Transverse colon (tissue), 3 donors: ENCODE measurements around the gene B3GNT3.
A peak's percentile ranks its signal among the peaks of the same experiment; 100 is the strongest.

Source experiments
- POLR2A ChIP-seq: fragments of 450-650 bp; IDR thresholded peaks from one replicate; pipeline ENCODE4 v1.6.1; 2016; ENCODE audit warnings: antibody characterized with exemption, mild to moderate bottlenecking, moderate library complexity
- TF ChIP-seq, protein P1 (sequence below), 5 experiments: fragments of 200-600 bp in 3 of 5; fragments of 450-650 bp in 2 of 5; sonication (generic) in 3 of 5; IDR thresholded peaks; 1 replicate in 2 of 5; 2 replicates in 3 of 5; pipeline ENCODE4 v1.5.1; 2016 to 2017; ENCODE audit warnings: antibody characterized with exemption in 5 of 5, inconsistent platforms in 3 of 5, mild to moderate bottlenecking in 2 of 5, moderate library complexity in 1 of 5

DNA sequence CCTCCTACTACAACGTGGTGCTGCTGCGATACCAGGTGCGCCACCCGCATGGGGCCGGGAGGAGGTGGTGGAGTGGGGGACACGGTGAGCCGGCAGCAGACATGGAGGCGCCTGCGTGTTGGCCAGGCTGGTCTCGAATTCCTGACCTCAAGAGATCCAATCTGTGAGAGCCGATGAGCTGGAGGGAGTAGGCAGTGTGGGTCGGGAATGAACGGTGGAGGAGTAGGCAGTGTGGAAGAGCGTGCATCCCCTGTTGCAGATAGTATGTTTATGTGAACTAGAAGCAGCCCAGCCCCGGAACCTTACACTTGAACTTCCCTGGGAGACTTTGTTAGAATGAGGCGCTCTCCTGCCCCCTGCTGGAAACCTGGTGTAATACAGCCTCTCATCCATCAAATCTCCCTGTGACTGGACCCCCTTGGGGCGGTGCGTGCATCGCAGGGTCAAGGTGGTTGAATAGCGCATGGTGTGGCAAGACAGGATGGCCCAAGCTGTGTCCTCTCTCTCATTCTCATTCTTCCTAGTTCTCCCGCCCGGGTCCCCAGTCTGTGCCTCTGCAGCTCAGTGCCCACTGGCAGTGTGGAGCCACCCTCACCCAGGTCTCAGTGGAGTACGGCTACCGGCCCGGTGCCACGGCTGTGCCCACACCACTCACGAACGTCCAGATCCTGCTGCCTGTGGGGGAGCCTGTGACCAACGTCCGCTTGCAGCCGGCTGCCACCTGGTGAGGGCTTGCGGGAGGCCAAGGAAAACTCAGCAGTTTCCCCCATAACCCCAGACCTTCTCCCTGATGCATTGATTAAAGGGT lies 10.5 kb upstream of the B3GNT3 start:
- TF ChIP-seq, protein P1, sequence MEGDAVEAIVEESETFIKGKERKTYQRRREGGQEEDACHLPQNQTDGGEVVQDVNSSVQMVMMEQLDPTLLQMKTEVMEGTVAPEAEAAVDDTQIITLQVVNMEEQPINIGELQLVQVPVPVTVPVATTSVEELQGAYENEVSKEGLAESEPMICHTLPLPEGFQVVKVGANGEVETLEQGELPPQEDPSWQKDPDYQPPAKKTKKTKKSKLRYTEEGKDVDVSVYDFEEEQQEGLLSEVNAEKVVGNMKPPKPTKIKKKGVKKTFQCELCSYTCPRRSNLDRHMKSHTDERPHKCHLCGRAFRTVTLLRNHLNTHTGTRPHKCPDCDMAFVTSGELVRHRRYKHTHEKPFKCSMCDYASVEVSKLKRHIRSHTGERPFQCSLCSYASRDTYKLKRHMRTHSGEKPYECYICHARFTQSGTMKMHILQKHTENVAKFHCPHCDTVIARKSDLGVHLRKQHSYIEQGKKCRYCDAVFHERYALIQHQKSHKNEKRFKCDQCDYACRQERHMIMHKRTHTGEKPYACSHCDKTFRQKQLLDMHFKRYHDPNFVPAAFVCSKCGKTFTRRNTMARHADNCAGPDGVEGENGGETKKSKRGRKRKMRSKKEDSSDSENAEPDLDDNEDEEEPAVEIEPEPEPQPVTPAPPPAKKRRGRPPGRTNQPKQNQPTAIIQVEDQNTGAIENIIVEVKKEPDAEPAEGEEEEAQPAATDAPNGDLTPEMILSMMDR (IDR thresholded peaks at IDR 0.05): peak; percentile 74 to 83 (median 79)
- TF ChIP-seq POLR2A: no peak
